ENCODE data around the gene ABI2.

Gene ABI2

GRCh38 chr2:203471323-203471722 is 143.1 kb downstream of the ABI2 start:
- DNase-seq (ENCODE audit: low read depth in 2 of 3, low spot score in 2 of 3), result no peak

- no peak for DNase-seq (ENCODE audit: low read depth in 2 of 3, low spot score in 2 of 3)
These were observed 148.7 kb downstream of the ABI2 start for GRCh38 chr2:203476881-203477280.

GRCh38 chr2:203480623-203481022 is 152.4 kb downstream of the ABI2 start:
- no peak for DNase-seq (ENCODE audit: low read depth in 2 of 3, low spot score in 2 of 3)

GRCh38 chr2:203484266-203485112 is 156.3 kb downstream of the ABI2 start:
- DNase-seq (ENCODE audit: low read depth in 2 of 3, low spot score in 2 of 3), result peak in 1 of 3 experiments; percentile 10

GRCh38 chr2:203489531-203489930 is 161.3 kb downstream of the ABI2 start:
- no peak for DNase-seq (ENCODE audit: low read depth in 2 of 3, low spot score in 2 of 3)

GRCh38 chr2:203490391-203490790 is 162.2 kb downstream of the ABI2 start:
- no peak for DNase-seq (ENCODE audit: low read depth in 2 of 3, low spot score in 2 of 3)

GRCh38 chr2:203492965-203493364 is 164.8 kb downstream of the ABI2 start:
- no peak for DNase-seq (ENCODE audit: low read depth in 2 of 3, low spot score in 2 of 3)
